ENCODE results near the gene CNDP2. TPM values are rescaled to one million over a fixed set of nuclear protein-coding genes. Genes with fewer than 3 reads are reported as not detected.
"Not testable (repeated sequence)": the region's sequence is repeated elsewhere in the genome, so short reads cannot be mapped to it uniquely, and the experiment has no call there.

Gene CNDP2
- total RNA-seq, 1 donor from 2014 or later, result 56.1 TPM

DNA sequence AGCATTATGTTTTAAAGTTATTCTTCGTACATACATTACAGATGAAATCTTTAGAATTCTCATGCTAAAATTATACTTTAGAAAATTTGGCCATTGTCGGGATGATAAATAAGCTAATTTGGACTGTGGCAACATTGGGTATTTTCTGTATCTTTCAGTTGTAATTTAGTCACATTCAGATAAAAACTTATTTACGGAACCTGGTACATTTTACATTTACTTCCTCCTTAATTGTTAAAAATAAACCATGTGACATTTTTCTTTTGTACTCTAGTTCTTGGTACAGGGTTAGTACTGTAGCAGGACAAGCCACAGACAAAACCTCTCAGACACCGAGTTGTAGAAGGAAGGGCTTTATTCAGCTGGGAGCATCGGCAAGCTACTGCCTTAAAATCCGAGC is 4.2 kb downstream of the CNDP2 start:
- Histone ChIP-seq H4K20me1 (ENCODE audit: low read depth) (peaks cover 20% of the 10 kb centered on the region), H3K4me1 (no peaks in the 10 kb centered on the region), H3K9ac (no peak overlapping the region), H3K27ac (no peak overlapping the region), H3F3A (ENCODE audit: low read depth) (peaks cover 3% of the 10 kb centered on the region), H3K9me3 (ENCODE audit: low read depth) (no peaks in the 10 kb centered on the region), H3K27me3 (no peaks in the 10 kb centered on the region), H2AFZ (replicated peaks) (no peak overlapping the region), H3K4me2 (no peak overlapping the region), H3K4me3 (no peak overlapping the region), H3K36me3 (peaks cover 9% of the 10 kb centered on the region), H3K79me2 (ENCODE audit: low read depth) (peaks cover 43% of the 10 kb centered on the region)
- Mint-ChIP-seq H3K27me3 (ENCODE audit: insufficient read depth, low read depth) (peaks cover 3% of the 10 kb centered on the region), H3K36me3 (peaks cover 10% of the 10 kb centered on the region), H3K4me3 (no peak overlapping the region), H3K9me3 (no peaks in the 10 kb centered on the region), H3K4me1 (peaks cover 18% of the 10 kb centered on the region), H3K27ac (no peak overlapping the region)
- TF ChIP-seq EZH2 (IDR thresholded peaks at IDR 0.05) (no peak), EZH2phosphoT487 (IDR thresholded peaks at IDR 0.05) (no peak)
- TF ChIP-seq, protein P1, sequence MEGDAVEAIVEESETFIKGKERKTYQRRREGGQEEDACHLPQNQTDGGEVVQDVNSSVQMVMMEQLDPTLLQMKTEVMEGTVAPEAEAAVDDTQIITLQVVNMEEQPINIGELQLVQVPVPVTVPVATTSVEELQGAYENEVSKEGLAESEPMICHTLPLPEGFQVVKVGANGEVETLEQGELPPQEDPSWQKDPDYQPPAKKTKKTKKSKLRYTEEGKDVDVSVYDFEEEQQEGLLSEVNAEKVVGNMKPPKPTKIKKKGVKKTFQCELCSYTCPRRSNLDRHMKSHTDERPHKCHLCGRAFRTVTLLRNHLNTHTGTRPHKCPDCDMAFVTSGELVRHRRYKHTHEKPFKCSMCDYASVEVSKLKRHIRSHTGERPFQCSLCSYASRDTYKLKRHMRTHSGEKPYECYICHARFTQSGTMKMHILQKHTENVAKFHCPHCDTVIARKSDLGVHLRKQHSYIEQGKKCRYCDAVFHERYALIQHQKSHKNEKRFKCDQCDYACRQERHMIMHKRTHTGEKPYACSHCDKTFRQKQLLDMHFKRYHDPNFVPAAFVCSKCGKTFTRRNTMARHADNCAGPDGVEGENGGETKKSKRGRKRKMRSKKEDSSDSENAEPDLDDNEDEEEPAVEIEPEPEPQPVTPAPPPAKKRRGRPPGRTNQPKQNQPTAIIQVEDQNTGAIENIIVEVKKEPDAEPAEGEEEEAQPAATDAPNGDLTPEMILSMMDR (IDR thresholded peaks at IDR 0.05), result no peak
- DNase-seq (ENCODE audit: low spot score), result no peak

DNA sequence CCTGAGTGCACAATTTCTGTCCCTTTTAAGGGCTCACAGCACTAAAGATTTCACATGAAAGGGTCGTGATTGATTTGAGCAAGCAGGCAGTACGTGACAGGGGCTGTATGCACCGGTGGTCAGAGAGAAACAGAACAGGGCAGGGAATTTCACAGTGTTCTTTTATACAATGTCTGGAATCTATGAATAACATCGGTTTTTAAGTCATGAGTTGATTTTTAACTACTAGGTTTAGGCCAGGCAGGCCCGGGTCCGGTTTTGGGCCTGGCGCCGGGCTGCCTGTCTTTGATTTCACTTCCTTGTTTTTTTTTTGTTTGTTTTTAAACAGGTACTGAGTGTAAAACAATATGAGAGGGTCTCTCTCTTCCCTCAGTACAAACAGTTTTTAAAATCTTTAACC is 4.6 kb downstream of the CNDP2 start:
- not testable (repeated sequence) for H3F3A ChIP-seq (ENCODE audit: low read depth); H3K27me3 ChIP-seq; H3K4me2 ChIP-seq; H3K36me3 ChIP-seq; H3K9me3 Mint-ChIP-seq; H3K4me3 ChIP-seq; H3K4me1 ChIP-seq; H3K27ac Mint-ChIP-seq; H3K27me3 Mint-ChIP-seq (ENCODE audit: insufficient read depth, low read depth); H3K27ac ChIP-seq; H3K4me3 Mint-ChIP-seq; DNase-seq (ENCODE audit: low spot score); H3K9me3 ChIP-seq (ENCODE audit: low read depth); H2AFZ ChIP-seq (replicated peaks); H3K9ac ChIP-seq
- Histone ChIP-seq H4K20me1 (ENCODE audit: low read depth) (peaks cover 20% of the 10 kb centered on the region), H3K79me2 (ENCODE audit: low read depth) (peaks cover 43% of the 10 kb centered on the region)
- H3K4me1 Mint-ChIP-seq, result peaks cover 18% of the 10 kb centered on the region
- H3K36me3 Mint-ChIP-seq, result peaks cover 12% of the 10 kb centered on the region

DNA sequence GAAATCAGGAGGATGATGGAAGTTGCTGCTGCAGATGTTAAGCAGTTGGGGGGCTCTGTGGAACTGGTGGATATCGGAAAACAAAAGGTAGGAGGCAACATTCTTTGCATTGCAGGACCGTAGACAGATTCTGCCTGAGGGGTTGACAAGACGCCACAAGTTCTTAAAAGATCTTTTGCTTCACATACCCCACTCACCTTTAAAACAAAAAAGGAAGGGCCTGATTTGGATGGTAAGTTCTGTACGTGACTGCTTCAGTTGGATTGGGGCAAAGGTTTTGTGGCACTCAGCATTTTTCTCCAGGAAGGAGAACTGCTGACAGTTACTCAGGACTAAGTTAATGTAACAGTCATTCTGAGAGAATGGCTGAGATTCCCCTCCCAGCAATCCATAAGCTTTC is 5.2 kb downstream of the CNDP2 start:
- H3K36me3 ChIP-seq, result peaks cover 9% of the 10 kb centered on the region
- no peak overlapping the region for H3K9ac ChIP-seq
- H3F3A ChIP-seq (ENCODE audit: low read depth), result no peaks in the 10 kb centered on the region
- no peaks in the 10 kb centered on the region for H3K27me3 ChIP-seq
- no peak overlapping the region for H2AFZ ChIP-seq (replicated peaks)
- peaks cover 18% of the 10 kb centered on the region for H3K4me1 Mint-ChIP-seq
- H3K4me3 Mint-ChIP-seq, result no peak overlapping the region
- no peak for DNase-seq (ENCODE audit: low spot score)
- H3K27me3 Mint-ChIP-seq (ENCODE audit: insufficient read depth, low read depth), result no peaks in the 10 kb centered on the region
- no peaks in the 10 kb centered on the region for H3K9me3 Mint-ChIP-seq
- peaks cover 20% of the 10 kb centered on the region for H4K20me1 ChIP-seq (ENCODE audit: low read depth)
- H3K79me2 ChIP-seq (ENCODE audit: low read depth), result peaks cover 43% of the 10 kb centered on the region
- no peak overlapping the region for H3K27ac Mint-ChIP-seq
- H3K27ac ChIP-seq, result no peak overlapping the region
- TF ChIP-seq EZH2 (IDR thresholded peaks at IDR 0.05), result no peak
- TF ChIP-seq, protein P1 (IDR thresholded peaks at IDR 0.05), result no peak
- TF ChIP-seq EZH2phosphoT487 (IDR thresholded peaks at IDR 0.05), result no peak
- no peak overlapping the region for H3K4me2 ChIP-seq
- peaks cover 12% of the 10 kb centered on the region for H3K36me3 Mint-ChIP-seq
- no peak overlapping the region for H3K4me3 ChIP-seq
- no peaks in the 10 kb centered on the region for H3K9me3 ChIP-seq (ENCODE audit: low read depth)
- no peaks in the 10 kb centered on the region for H3K4me1 ChIP-seq

- no peaks in the 10 kb centered on the region for H3K9me3 Mint-ChIP-seq
- no peak overlapping the region for H3K27ac Mint-ChIP-seq
- no peaks in the 10 kb centered on the region for H3K27me3 ChIP-seq
- no peak for TF ChIP-seq EZH2phosphoT487 (IDR thresholded peaks at IDR 0.05)
- TF ChIP-seq, protein P1 (IDR thresholded peaks at IDR 0.05), result no peak
- no peak for TF ChIP-seq EZH2 (IDR thresholded peaks at IDR 0.05)
- H4K20me1 ChIP-seq (ENCODE audit: low read depth), result peaks cover 7% of the 10 kb centered on the region
- no peaks in the 10 kb centered on the region for H3K4me1 ChIP-seq
- H3K4me3 ChIP-seq, result no peak overlapping the region
- H3K9ac ChIP-seq, result no peak overlapping the region
- H3K79me2 ChIP-seq (ENCODE audit: low read depth), result peaks cover 25% of the 10 kb centered on the region
- no peak overlapping the region for H3K4me3 Mint-ChIP-seq
- no peaks in the 10 kb centered on the region for H3F3A ChIP-seq (ENCODE audit: low read depth)
- H3K27me3 Mint-ChIP-seq (ENCODE audit: insufficient read depth, low read depth), result no peaks in the 10 kb centered on the region
- no peak for DNase-seq (ENCODE audit: low spot score)
- no peaks in the 10 kb centered on the region for H3K9me3 ChIP-seq (ENCODE audit: low read depth)
- no peak overlapping the region for H3K27ac ChIP-seq
- no peak overlapping the region for H2AFZ ChIP-seq (replicated peaks)
- peaks cover 24% of the 10 kb centered on the region for H3K36me3 Mint-ChIP-seq
- peaks cover 9% of the 10 kb centered on the region for H3K36me3 ChIP-seq
- no peak overlapping the region for H3K4me2 ChIP-seq
- peaks cover 4% of the 10 kb centered on the region for H3K4me1 Mint-ChIP-seq
These were observed 7.0 kb downstream of the CNDP2 start for GRCh38 chr18:74503137-74503536.

Data from neural progenitor cell (in vitro differentiated cells).